Measurements from ENCODE around the gene IL12RB1. TPM values are rescaled to one million over a fixed set of nuclear protein-coding genes. Genes with fewer than 3 reads are reported as not detected.

IL12RB1 gene
- total RNA-seq, 1 experiment from 2014 or later = 0.36 TPM

DNA sequence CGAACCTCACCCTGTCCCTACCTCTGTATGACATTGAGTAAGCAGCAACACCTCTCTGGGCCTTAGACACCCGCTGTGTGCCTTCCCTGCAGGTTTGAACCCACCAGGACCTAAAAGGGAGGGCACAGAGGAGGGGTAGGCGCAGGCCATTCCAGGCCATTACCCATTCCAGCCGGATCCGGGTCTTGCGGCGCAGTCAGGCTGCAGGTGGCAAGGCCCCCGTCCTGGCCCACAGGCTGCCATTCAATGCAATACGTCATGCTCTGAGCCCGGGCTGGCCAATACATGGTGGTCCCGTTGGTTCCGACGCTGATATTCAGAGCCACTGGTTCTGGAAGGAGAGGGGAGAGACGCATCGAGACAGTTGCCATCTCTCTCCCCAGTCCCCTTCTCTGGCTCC lies 17.4 kb downstream of the IL12RB1 start:
- no peak for DNase-seq (ENCODE audit: low read depth, low spot score)
- no peak overlapping the region for H3K4me3 ChIP-seq (ENCODE audit: low read depth in 2 of 2, low read length in 2 of 2)
- intact Hi-C loops (cut with micrococcal nuclease; ENCODE audit: unreplicated experiment) = no loop called here
- no peaks in the 10 kb centered on the region for H3K4me1 ChIP-seq (ENCODE audit: control insufficient read depth, insufficient read depth, low read length)
- no peak overlapping the region for H3K27ac ChIP-seq (ENCODE audit: low read length)
- ChIA-PET CTCF (no interaction called here), POLR2A (no interaction called here)
- H3K9me3 ChIP-seq (ENCODE audit: control insufficient read depth, insufficient read depth, low read depth, low read length) = no peaks in the 10 kb centered on the region
- in situ Hi-C loops (cut with HindIII; ENCODE audit: low pct_unique_long_range_greater_than_20kb, low sequenced_read_pairs) = no loop called here
- no peaks in the 10 kb centered on the region for H3K27me3 ChIP-seq (ENCODE audit: control insufficient read depth, insufficient read depth, low read length)
- no TSS peak for BruUV-seq (replicated peaks)
- TF ChIP-seq, protein P1, sequence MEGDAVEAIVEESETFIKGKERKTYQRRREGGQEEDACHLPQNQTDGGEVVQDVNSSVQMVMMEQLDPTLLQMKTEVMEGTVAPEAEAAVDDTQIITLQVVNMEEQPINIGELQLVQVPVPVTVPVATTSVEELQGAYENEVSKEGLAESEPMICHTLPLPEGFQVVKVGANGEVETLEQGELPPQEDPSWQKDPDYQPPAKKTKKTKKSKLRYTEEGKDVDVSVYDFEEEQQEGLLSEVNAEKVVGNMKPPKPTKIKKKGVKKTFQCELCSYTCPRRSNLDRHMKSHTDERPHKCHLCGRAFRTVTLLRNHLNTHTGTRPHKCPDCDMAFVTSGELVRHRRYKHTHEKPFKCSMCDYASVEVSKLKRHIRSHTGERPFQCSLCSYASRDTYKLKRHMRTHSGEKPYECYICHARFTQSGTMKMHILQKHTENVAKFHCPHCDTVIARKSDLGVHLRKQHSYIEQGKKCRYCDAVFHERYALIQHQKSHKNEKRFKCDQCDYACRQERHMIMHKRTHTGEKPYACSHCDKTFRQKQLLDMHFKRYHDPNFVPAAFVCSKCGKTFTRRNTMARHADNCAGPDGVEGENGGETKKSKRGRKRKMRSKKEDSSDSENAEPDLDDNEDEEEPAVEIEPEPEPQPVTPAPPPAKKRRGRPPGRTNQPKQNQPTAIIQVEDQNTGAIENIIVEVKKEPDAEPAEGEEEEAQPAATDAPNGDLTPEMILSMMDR (IDR thresholded peaks at IDR 0.05) = no peak
- no peak for TF ChIP-seq POLR2AphosphoS5 (IDR thresholded peaks at IDR 0.05; ENCODE audit: low read depth, low read length)
- TF ChIP-seq SIN3A (IDR thresholded peaks at IDR 0.05; ENCODE audit: borderline replicate concordance, insufficient read depth, low read depth, low read length) = no peak
- TF ChIP-seq TCF7L2 (IDR thresholded peaks at IDR 0.05; ENCODE audit: low read depth, low read length) = no peak
- TF ChIP-seq, protein P2, sequence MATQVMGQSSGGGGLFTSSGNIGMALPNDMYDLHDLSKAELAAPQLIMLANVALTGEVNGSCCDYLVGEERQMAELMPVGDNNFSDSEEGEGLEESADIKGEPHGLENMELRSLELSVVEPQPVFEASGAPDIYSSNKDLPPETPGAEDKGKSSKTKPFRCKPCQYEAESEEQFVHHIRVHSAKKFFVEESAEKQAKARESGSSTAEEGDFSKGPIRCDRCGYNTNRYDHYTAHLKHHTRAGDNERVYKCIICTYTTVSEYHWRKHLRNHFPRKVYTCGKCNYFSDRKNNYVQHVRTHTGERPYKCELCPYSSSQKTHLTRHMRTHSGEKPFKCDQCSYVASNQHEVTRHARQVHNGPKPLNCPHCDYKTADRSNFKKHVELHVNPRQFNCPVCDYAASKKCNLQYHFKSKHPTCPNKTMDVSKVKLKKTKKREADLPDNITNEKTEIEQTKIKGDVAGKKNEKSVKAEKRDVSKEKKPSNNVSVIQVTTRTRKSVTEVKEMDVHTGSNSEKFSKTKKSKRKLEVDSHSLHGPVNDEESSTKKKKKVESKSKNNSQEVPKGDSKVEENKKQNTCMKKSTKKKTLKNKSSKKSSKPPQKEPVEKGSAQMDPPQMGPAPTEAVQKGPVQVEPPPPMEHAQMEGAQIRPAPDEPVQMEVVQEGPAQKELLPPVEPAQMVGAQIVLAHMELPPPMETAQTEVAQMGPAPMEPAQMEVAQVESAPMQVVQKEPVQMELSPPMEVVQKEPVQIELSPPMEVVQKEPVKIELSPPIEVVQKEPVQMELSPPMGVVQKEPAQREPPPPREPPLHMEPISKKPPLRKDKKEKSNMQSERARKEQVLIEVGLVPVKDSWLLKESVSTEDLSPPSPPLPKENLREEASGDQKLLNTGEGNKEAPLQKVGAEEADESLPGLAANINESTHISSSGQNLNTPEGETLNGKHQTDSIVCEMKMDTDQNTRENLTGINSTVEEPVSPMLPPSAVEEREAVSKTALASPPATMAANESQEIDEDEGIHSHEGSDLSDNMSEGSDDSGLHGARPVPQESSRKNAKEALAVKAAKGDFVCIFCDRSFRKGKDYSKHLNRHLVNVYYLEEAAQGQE (IDR thresholded peaks at IDR 0.05; ENCODE audit: insufficient read depth in 1 of 2, low read depth in 2 of 2, low read length in 1 of 2) = no peak
- H3K36me3 ChIP-seq (ENCODE audit: control insufficient read depth, insufficient read depth, low read length) = no peaks in the 10 kb centered on the region
- ATAC-seq = no peak

DNA sequence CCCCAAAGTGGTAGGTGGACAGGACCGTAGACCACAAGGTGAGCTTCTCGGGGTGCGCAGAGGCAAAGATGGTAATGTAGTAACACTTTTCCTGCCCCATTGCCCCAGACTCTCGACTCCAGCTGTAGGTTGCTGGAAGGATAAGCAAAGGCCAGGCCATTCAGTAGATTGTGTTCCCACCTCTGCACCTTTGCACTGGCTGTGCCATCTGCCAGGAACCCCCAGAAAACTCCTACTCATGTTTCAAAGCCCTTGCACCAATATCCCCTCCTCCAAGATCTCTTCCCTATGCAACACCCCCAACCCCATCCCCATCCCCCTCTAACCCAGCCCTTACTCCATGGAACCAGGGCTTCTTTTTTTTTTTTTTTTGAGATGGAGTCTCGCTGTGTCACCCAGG lies 18.3 kb downstream of the IL12RB1 start:
- no TSS peak for BruUV-seq (replicated peaks)
- in situ Hi-C loops (cut with HindIII; ENCODE audit: low pct_unique_long_range_greater_than_20kb, low sequenced_read_pairs) (no loop called here), intact Hi-C loops (cut with micrococcal nuclease; ENCODE audit: unreplicated experiment) (no loop called here)
- ATAC-seq = no peak
- no peaks in the 10 kb centered on the region for H3K4me1 ChIP-seq (ENCODE audit: control insufficient read depth, insufficient read depth, low read length)
- TF ChIP-seq SIN3A (IDR thresholded peaks at IDR 0.05; ENCODE audit: borderline replicate concordance, insufficient read depth, low read depth, low read length) (no peak), TCF7L2 (IDR thresholded peaks at IDR 0.05; ENCODE audit: low read depth, low read length) (no peak), POLR2AphosphoS5 (IDR thresholded peaks at IDR 0.05; ENCODE audit: low read depth, low read length) (no peak)
- TF ChIP-seq, protein P1 (IDR thresholded peaks at IDR 0.05) = no peak
- TF ChIP-seq, protein P2 (IDR thresholded peaks at IDR 0.05; ENCODE audit: insufficient read depth in 1 of 2, low read depth in 2 of 2, low read length in 1 of 2) = no peak
- H3K36me3 ChIP-seq (ENCODE audit: control insufficient read depth, insufficient read depth, low read length) = no peaks in the 10 kb centered on the region
- H3K27ac ChIP-seq (ENCODE audit: low read length) = no peak overlapping the region
- ChIA-PET CTCF (no interaction called here), POLR2A (no interaction called here)
- H3K27me3 ChIP-seq (ENCODE audit: control insufficient read depth, insufficient read depth, low read length) = no peaks in the 10 kb centered on the region
- DNase-seq (ENCODE audit: low read depth, low spot score) = no peak
- H3K4me3 ChIP-seq (ENCODE audit: low read depth in 2 of 2, low read length in 2 of 2) = no peak overlapping the region
- no peaks in the 10 kb centered on the region for H3K9me3 ChIP-seq (ENCODE audit: control insufficient read depth, insufficient read depth, low read depth, low read length)
